ENCODE measurements around the gene ABCG1.

DNA sequence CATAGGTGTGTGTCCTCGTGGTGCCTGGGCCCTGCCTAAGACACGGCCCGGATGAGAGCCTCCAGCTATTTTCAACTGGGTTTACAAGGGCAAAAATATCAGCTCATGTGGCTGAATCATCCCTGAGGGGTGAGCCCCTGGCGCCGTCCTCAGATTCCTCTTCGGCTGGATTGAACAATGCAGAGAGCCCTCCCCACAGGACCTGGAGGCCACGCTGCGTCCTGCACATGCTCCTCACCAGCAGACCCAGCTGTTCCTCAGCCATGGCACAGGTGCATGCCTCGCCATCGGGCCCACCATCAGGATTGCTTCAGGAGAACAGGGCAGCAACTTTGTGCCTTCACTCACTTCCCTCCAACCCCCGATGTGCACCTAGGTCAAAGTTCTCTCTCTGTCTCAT is 60.9 kb downstream of the ABCG1 start:
- no peak for TF ChIP-seq EZH2 (IDR thresholded peaks at IDR 0.05; ENCODE audit: low read depth)
- TF ChIP-seq, protein P1, sequence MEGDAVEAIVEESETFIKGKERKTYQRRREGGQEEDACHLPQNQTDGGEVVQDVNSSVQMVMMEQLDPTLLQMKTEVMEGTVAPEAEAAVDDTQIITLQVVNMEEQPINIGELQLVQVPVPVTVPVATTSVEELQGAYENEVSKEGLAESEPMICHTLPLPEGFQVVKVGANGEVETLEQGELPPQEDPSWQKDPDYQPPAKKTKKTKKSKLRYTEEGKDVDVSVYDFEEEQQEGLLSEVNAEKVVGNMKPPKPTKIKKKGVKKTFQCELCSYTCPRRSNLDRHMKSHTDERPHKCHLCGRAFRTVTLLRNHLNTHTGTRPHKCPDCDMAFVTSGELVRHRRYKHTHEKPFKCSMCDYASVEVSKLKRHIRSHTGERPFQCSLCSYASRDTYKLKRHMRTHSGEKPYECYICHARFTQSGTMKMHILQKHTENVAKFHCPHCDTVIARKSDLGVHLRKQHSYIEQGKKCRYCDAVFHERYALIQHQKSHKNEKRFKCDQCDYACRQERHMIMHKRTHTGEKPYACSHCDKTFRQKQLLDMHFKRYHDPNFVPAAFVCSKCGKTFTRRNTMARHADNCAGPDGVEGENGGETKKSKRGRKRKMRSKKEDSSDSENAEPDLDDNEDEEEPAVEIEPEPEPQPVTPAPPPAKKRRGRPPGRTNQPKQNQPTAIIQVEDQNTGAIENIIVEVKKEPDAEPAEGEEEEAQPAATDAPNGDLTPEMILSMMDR (conservative IDR thresholded peaks at IDR 0.05), result no peak
